HepG2 (cell line): Measurements from ENCODE around the gene F7. TPM values are rescaled to one million over a fixed set of nuclear protein-coding genes. Genes with fewer than 3 reads are reported as not detected.

Experiments
- ATAC-seq: fragments of 200-7000 bp; cut with Tn5 transposase; 3 replicates; pipeline ENCODE4 v1.9.1; 2020; ENCODE audit warnings: mild to moderate bottlenecking, moderate library complexity
- BruUV-seq: library from RNA; stranded (reverse); fragments of 400-500 nt; replicated peaks from 2 replicates; lab custom pipeline; 2021; lab: Mats Ljungman, UMichigan
- CTCF ChIA-PET: fragments of 300-600 bp; formaldehyde crosslinking; extraction: SDS; loops from one replicate; lab custom pipeline; 2021; ENCODE audit warnings: low total read pairs, inconsistent platforms, low intra/inter-chr PET ratio; lab: Yijun Ruan, JAX
- POLR2A ChIA-PET: fragments of 350-600 bp; sonication (Branson Sonifier 250); formaldehyde crosslinking; loops from one replicate; lab custom pipeline; 2020; ENCODE audit warnings: antibody characterized with exemption, inconsistent platforms; lab: Yijun Ruan, JAX
- DNase-seq: peaks from one replicate; pipeline ENCODE4 v3.0.0-alpha.2; 2015; ENCODE audit warnings: low spot score
- FAIRE-seq: peaks from 3 replicates; lab custom pipeline; 2011; peaks lifted over from hg19 to GRCh38; lab: Jason Lieb, UNC
- H2AFZ ChIP-seq: one replicate; pipeline ENCODE4 v1.6.1; 2011; ENCODE audit warnings: low read length, inconsistent platforms
- H3K27ac ChIP-seq: fragments of 300-600 bp; 3 replicates; pipeline ENCODE4 v1.8.0; 2011; ENCODE audit warnings: mixed run types, mild to moderate bottlenecking, mixed read lengths, low read length, inconsistent platforms; ENCODE audit not compliant: insufficient read depth; ENCODE audit errors: extremely low read length
- H3K27me3 ChIP-seq, 2 experiments: fragments of 200-600 bp in 1 of 2; 2 replicates in 1 of 2; 3 replicates in 1 of 2; pipeline versions ENCODE4 v1.6.0 to v1.8.0; 2011; ENCODE audit warnings: low read length in 2 of 2, mild to moderate bottlenecking in 2 of 2, moderate library complexity in 2 of 2, inconsistent platforms in 1 of 2; ENCODE audit not compliant: insufficient read depth in 2 of 2, control insufficient read depth in 1 of 2
- H3K36me3 ChIP-seq, 2 experiments: fragments of 200-600 bp in 1 of 2; replicated peaks in 1 of 2; 2 replicates in 1 of 2; 3 replicates in 1 of 2; pipeline versions ENCODE4 v1.5.1 to v1.8.0; 2011; ENCODE audit warnings: low read length in 2 of 2, inconsistent platforms in 1 of 2; ENCODE audit not compliant: insufficient read depth in 2 of 2, control insufficient read depth in 1 of 2
- H3K4me1 ChIP-seq: 2 replicates; pipeline ENCODE4 v1.5.1; 2012; ENCODE audit warnings: low read length, inconsistent platforms; ENCODE audit not compliant: insufficient read depth
- H3K4me2 ChIP-seq: 2 replicates; pipeline ENCODE4 v1.6.0; 2011; ENCODE audit warnings: low read depth, low read length, inconsistent platforms
- H3K4me3 ChIP-seq, 3 experiments: fragments of 200-600 bp in 1 of 3; sonication (generic), shearing (Covaris generic) in 1 of 3; replicated peaks in 1 of 3; 2 replicates each; pipeline ENCODE4 v1.5.1; 2011 to 2016; ENCODE audit warnings: low read length in 3 of 3, inconsistent platforms in 2 of 3, low read depth in 2 of 3, mild to moderate bottlenecking in 2 of 3, control low read depth in 1 of 3, mixed read lengths in 1 of 3; ENCODE audit not compliant: insufficient read depth in 1 of 3
- H3K79me2 ChIP-seq: one replicate; pipeline ENCODE4 v1.6.1; 2011; ENCODE audit warnings: low read length, inconsistent platforms; ENCODE audit not compliant: insufficient read depth
- H3K9ac ChIP-seq: 2 replicates; pipeline ENCODE4 v1.6.0; 2011; ENCODE audit warnings: mild to moderate bottlenecking, low read depth, low read length, inconsistent platforms; ENCODE audit not compliant: insufficient read depth
- H3K9me3 ChIP-seq: 2 replicates; pipeline ENCODE4 v1.5.1; 2012; ENCODE audit warnings: mild to moderate bottlenecking, low read length
- H4K20me1 ChIP-seq: 2 replicates; pipeline ENCODE4 v1.6.0; 2011; ENCODE audit warnings: inconsistent platforms, mild to moderate bottlenecking, low read length, moderate library complexity; ENCODE audit not compliant: insufficient read depth
- ATRX ChIP-seq: sonication (generic); formaldehyde crosslinking; IDR thresholded peaks from 2 replicates; pipeline ENCODE4 v1.4.0; 2020; ENCODE audit warnings: missing genetic modification reagents, borderline replicate concordance
- CBX2 ChIP-seq, 2 experiments: fragments of 200-600 bp in 1 of 2; sonication (generic); formaldehyde crosslinking in 1 of 2; IDR thresholded peaks; 2 replicates each; pipeline versions ENCODE4 v1.7.0 to v1.8.1; 2018 to 2022; ENCODE audit warnings: low read depth in 2 of 2, low read length in 1 of 2, mild to moderate bottlenecking in 1 of 2, missing genetic modification reagents in 1 of 2
- DNMT3B ChIP-seq: conservative IDR thresholded peaks from 2 replicates; pipeline ENCODE4 v1.6.1; 2016; ENCODE audit warnings: missing biosample characterization, control low read depth
- EP300 ChIP-seq, 3 experiments: sonication (generic) in 1 of 3; formaldehyde crosslinking in 1 of 3; IDR thresholded peaks; 2 replicates each; pipeline versions ENCODE4 v1.5.1 to v1.6.1; 2011 to 2020; ENCODE audit warnings: low read depth in 2 of 3, low read length in 2 of 3, borderline replicate concordance in 1 of 3, improper control_type of control experiment in 1 of 3, mild to moderate bottlenecking in 1 of 3, missing genetic modification reagents in 1 of 3, moderate library complexity in 1 of 3
- MBNL3 ChIP-seq: fragments of 250-450 bp; sonication (Bioruptor Pico); conservative IDR thresholded peaks from 2 replicates; pipeline ENCODE4 v1.8.0; 2022; ENCODE audit warnings: mild to moderate bottlenecking, inconsistent platforms
- NONO ChIP-seq, 2 experiments: fragments of 450-650 bp in 1 of 2; sonication (generic) in 1 of 2; formaldehyde crosslinking in 1 of 2; IDR thresholded peaks in 1 of 2; conservative IDR thresholded peaks in 1 of 2; 2 replicates each; pipeline versions ENCODE4 v1.6.1 to v1.8.0; 2017 to 2022; ENCODE audit warnings: mild to moderate bottlenecking in 1 of 2, missing genetic modification reagents in 1 of 2, moderate library complexity in 1 of 2
- SP5 ChIP-seq: IDR thresholded peaks from 2 replicates; pipeline ENCODE4 v1.6.1; 2016; ENCODE audit warnings: low read depth, borderline replicate concordance
- SUZ12 ChIP-seq: fragments of 150-350 bp; IDR thresholded peaks from 2 replicates; pipeline ENCODE4 v1.6.1; 2014; ENCODE audit warnings: low read depth, low read length
- TMF1 ChIP-seq: sonication (generic); formaldehyde crosslinking; IDR thresholded peaks from 2 replicates; pipeline ENCODE4 v1.8.1; 2022; ENCODE audit warnings: low read depth, missing genetic modification reagents
- ZIK1 ChIP-seq: sonication (generic); formaldehyde crosslinking; IDR thresholded peaks from 2 replicates; pipeline ENCODE4 v1.5.0; 2020; ENCODE audit warnings: mild to moderate bottlenecking, low read depth, missing genetic modification reagents, borderline replicate concordance
- ZNF468 ChIP-seq: sonication (generic); formaldehyde crosslinking; IDR thresholded peaks from 2 replicates; pipeline ENCODE4 v1.8.0; 2022; ENCODE audit warnings: mild to moderate bottlenecking, moderate library complexity, missing genetic modification reagents
- ZNF768 ChIP-seq: sonication (generic); formaldehyde crosslinking; IDR thresholded peaks from 2 replicates; pipeline ENCODE4 v1.4.0; 2020; ENCODE audit warnings: missing genetic modification reagents
- ZNF770 ChIP-seq: sonication (generic); formaldehyde crosslinking; IDR thresholded peaks from 2 replicates; pipeline ENCODE4 v1.5.0; 2020; ENCODE audit warnings: mild to moderate bottlenecking, missing genetic modification reagents
- ZSCAN5A ChIP-seq: sonication (generic); formaldehyde crosslinking; IDR thresholded peaks from 2 replicates; pipeline ENCODE4 v1.8.0; 2022; ENCODE audit warnings: mild to moderate bottlenecking, missing genetic modification reagents, borderline replicate concordance
- WGBS: methylation state at CpG from one replicate; pipeline ENCODE4 v1.1.6; 2017; ENCODE audit warnings: low lambda C conversion rate; 5-methylcytosine and 5-hydroxymethylcytosine counted together
- in situ Hi-C: cut with HindIII; loops from 2 replicates; pipeline ENCODE4 v1.10.0; 2017; ENCODE audit warnings: low pct_unique_long_range_greater_than_20kb; ENCODE audit not compliant: extremely low pct_ligation_motif_present
- intact Hi-C: fragments of 100-400 bp; cut with micrococcal nuclease; formaldehyde crosslinking; loops from one replicate; pipeline ENCODE4 v1.10.0; 2022; ENCODE audit not compliant: unreplicated experiment
- polyA plus RNA-seq, 8 experiments: library from polyadenylated mRNA; depleted of rRNA in 3 of 8; stranded (reverse) in 7 of 8; unstranded in 1 of 8; fragments of >200 nt; fragmentation: Illumina TruSeq in 4 of 8; extraction: Trizol in 4 of 8; gene quantifications; 2 replicates each; pipeline versions ENCODE4 v1.2.1 to v1.2.3, GENCODE V29; 2011 to 2016; ENCODE audit warnings: low read depth in 4 of 8, missing spikeins in 1 of 8, mixed read lengths in 1 of 8; ENCODE audit not compliant: insufficient read depth in 1 of 8
- total RNA-seq, 5 experiments: library from RNA; depleted of rRNA; stranded (reverse); fragments of >200 nt; fragmentation: Illumina TruSeq; extraction: Trizol; gene quantifications; 2 replicates each; pipeline ENCODE4 v1.2.3, GENCODE V29; 2016; ENCODE audit warnings: low read depth in 1 of 5

F7 gene
- total and polyA plus RNA-seq, 2 of the 13 experiments (the other 11 are each of a cell fraction or from before 2014, with no cell fraction given), result 12.6 to 26.5 TPM

GRCh38 chr13:113060557-113061270 is 44.9 kb upstream of the F7 start (continued):
- no peak for TF ChIP-seq CBX2 (IDR thresholded peaks at IDR 0.05; ENCODE audit: low read depth, low read length)
- no peak for TF ChIP-seq CBX2 (CRISPR knock-in tag; IDR thresholded peaks at IDR 0.05; ENCODE audit: low read depth)
- no peak for TF ChIP-seq ZNF770 (CRISPR knock-in tag)
- TF ChIP-seq SP5 (CRISPR knock-in tag), result no peak
- TF ChIP-seq, all 625 proteins: peak for 0

- Histone ChIP-seq H3K4me2 (no peak overlapping the region), H3K79me2 (no peaks in the 10 kb centered on the region), H3K36me3 (peaks cover 15 to 22% of the 10 kb centered on the region in 2 experiments; a peak in 3 of 5 replicates), H3K27me3 (no peaks in the 10 kb centered on the region), H2AFZ (no peak overlapping the region), H3K9ac (no peak overlapping the region), H4K20me1 (no peaks in the 10 kb centered on the region), H3K4me3 (no peak overlapping the region), H3K9me3 (no peaks in the 10 kb centered on the region), H3K4me1 (no peaks in the 10 kb centered on the region), H3K27ac (no peak overlapping the region)
- FAIRE-seq (no peak), DNase-seq (no peak), ATAC-seq (no peak)
- in situ Hi-C loops, result no loop called here
- ChIA-PET CTCF (no interaction called here), POLR2A (interaction anchor here (1.3 kb wide), 1 partner anchor 62 kb away, joined by 3 read pairs; the partner anchor contains the start of gene F10)
- TF ChIP-seq NONO (IDR thresholded peaks at IDR 0.05), result no peak
- TF ChIP-seq NONO (CRISPR knock-in tag; conservative IDR thresholded peaks at IDR 0.05), result no peak
- TF ChIP-seq ZNF468 (CRISPR knock-in tag), result no peak
- TF ChIP-seq MBNL3 (CRISPR knock-in tag), result no peak
- TF ChIP-seq ZIK1, result no peak
- TF ChIP-seq DNMT3B (CRISPR knock-in tag), result no peak
- no peak for TF ChIP-seq ATRX
- no peak for TF ChIP-seq EP300 (IDR thresholded peaks at IDR 0.05; ENCODE audit: low read depth in 2 of 2, low read length in 2 of 2)
- TF ChIP-seq EP300 (CRISPR knock-in tag; IDR thresholded peaks at IDR 0.05; ENCODE audit: borderline replicate concordance), result no peak
- TF ChIP-seq SUZ12, result no peak
- TF ChIP-seq ZNF768 (CRISPR knock-in tag), result no peak
- no peak for TF ChIP-seq TMF1 (CRISPR knock-in tag)
- no peak for TF ChIP-seq ZSCAN5A (CRISPR knock-in tag)
- 96% methylated on average over 5 of the region's 9 CpGs for WGBS
- BruUV-seq, result no TSS peak
- intact Hi-C loops, result no loop called here
These were observed 44.3 kb upstream of the F7 start for GRCh38 chr13:113061271-113061625.
